WI38 (cell line): ENCODE data around the gene TMEM131.
"Not testable (repeated sequence)": the region's sequence is repeated elsewhere in the genome, so short reads cannot be mapped to it uniquely, and the experiment has no call there.

ENCODE experiments used
- H3K4me3 ChIP-seq: 2 replicates; pipeline ENCODE4 v1.5.1; 2011; ENCODE audit warnings: low read depth, mild to moderate bottlenecking, control low read depth, low read length
- TF ChIP-seq, protein P1 (sequence below): IDR thresholded peaks from 2 replicates; pipeline ENCODE4 v1.5.1; 2012; ENCODE audit warnings: low read depth, mild to moderate bottlenecking, control low read depth, low read length

TMEM131 gene

DNA sequence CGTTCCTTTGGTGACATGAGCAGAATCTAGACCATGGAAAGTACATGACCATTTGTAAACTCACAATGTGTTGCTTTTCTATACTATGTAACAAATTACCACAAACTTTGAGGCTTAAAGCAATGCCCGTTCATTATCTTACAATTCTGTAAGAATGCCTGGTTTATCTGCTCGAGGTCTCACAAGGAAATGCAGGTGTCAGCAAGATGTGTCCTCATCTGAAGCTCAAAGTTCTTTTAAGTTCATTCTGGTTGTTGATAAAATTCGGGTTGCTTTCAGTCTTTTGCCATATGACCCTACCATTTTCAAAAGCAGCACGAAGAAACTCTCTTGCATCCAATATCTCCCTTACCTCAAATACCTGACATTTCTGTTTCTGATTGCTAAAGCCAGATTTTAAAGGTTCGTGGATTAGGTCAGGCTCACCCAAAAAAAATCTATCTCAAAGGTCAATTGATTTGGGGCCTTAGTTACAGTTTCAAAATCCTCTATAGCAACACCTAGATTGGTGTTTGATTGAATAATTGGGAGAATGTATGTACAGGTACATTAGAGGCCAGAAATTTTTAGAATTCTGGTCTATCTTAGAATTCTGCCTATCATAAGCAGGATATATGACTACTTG, 125.9 kb downstream of the TMEM131 start:
- TF ChIP-seq, protein P1, sequence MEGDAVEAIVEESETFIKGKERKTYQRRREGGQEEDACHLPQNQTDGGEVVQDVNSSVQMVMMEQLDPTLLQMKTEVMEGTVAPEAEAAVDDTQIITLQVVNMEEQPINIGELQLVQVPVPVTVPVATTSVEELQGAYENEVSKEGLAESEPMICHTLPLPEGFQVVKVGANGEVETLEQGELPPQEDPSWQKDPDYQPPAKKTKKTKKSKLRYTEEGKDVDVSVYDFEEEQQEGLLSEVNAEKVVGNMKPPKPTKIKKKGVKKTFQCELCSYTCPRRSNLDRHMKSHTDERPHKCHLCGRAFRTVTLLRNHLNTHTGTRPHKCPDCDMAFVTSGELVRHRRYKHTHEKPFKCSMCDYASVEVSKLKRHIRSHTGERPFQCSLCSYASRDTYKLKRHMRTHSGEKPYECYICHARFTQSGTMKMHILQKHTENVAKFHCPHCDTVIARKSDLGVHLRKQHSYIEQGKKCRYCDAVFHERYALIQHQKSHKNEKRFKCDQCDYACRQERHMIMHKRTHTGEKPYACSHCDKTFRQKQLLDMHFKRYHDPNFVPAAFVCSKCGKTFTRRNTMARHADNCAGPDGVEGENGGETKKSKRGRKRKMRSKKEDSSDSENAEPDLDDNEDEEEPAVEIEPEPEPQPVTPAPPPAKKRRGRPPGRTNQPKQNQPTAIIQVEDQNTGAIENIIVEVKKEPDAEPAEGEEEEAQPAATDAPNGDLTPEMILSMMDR = no peak
- peak overlapping the region; percentile 30 for H3K4me3 ChIP-seq

DNA sequence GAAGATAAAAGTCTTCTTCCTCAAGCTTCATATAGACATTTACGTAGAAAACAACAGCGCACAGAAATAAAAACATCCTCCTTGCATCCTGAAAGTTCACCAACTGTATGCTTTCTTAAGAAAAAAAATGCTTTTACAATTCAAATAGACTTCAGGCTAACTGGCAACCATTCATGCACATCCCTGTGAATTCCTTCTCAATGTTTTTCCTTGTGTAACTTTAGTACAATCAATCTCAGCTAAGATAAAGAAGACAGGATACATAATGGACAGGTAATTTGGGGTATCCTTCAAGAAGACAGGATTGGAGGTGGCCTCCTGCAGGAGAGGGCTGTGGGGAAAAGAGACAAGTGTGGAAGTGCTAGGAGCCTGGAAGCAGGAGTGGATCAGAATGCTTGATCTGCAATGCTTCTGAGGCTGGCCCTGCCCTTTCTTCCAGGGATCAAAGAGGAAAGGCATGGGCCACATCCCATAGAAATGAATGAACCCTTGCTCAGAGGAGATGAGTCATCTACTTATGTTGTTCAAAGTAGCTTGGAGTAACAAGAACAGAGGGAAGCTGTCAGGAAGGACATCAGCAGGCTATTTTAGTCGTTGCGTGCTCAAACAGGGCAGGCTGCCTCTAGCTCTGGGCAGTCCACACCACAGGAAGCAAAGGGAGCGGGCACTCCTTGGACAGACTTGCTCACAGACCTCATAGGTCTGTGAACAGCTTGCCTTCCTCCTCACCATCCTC, 126.6 kb downstream of the TMEM131 start:
- TF ChIP-seq, protein P1 = no peak
- H3K4me3 ChIP-seq = peak overlapping the region; percentile 30

DNA sequence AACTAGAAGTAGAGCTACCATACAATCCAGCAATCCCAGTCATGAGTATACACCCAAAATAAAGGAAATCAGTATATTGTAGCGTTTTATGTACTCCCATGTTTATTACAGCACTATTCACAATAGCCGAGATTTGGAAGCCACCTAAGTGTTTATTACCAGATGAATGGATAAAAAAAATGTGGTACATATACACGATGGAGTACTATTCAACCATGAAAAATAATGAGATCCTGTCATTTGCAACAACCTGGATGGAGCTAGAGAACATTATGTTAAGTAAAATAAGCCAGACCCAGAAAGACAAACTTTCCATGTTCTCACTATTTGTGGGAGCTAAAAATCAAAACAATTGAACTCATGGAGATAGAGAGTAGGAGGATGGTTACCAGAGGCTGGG, 131.9 kb downstream of the TMEM131 start:
- H3K4me3 ChIP-seq = no peak overlapping the region
- TF ChIP-seq, protein P1 = no peak

DNA sequence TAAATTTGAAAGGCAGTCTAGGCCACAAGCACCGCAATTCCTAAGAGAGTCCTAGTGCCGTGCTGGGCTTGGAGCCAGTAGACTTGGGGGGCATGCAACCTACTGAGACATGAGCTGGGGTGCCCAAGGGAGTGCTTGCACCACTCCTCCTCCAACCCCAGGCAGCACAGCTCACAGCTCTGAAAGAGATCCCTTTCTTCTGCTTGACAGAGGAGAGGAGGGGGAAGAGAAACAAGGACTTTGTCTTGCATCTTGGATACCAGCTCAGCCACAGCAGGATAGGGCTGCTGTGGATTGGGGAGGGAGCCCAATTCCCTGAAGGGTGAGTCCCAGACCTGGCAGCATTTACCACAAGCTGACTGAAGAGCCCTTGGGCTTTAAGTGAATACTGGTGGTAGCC, 134.6 kb downstream of the TMEM131 start:
- no peak overlapping the region for H3K4me3 ChIP-seq
- TF ChIP-seq, protein P1 = no peak

DNA sequence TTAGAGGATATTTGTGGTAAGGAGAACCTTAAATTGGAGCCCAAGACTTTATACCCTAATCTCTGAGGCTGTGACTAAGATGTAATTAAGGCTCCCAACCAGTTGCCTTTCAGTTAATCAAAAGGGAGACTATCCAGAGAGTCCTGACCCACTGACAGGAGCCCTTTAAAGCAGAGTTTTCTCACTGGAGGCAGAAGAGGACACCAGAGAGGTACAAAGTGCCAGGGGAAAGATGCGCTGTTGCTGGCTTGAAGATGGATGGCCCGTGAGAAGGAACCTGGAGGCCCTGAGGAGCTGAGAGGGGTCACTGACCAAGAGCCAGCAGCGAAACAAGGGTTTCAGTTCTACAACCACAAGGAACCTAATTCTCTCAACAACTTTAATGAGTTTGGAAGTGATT, 137.3 kb downstream of the TMEM131 start:
- no peak overlapping the region for H3K4me3 ChIP-seq
- TF ChIP-seq, protein P1 = no peak

DNA sequence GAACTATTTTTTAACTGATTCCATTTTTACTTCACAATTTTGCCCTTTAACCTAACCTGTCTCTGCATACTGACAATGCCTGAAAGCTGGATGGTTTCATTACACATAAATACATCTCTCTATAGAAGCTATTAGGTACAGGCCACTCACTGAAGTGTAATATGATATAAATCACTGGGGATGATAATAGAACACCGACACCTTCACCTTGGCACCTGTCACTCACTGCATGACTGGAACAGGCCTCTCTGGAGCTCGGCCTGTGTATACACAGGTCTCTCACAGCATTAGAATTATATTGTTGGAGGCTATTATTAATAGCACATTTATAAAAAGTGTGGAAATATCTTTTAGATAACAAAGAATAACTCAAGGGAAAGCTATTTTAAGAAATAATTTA, 138.2 kb downstream of the TMEM131 start:
- TF ChIP-seq, protein P1 = no peak
- no peak overlapping the region for H3K4me3 ChIP-seq

DNA sequence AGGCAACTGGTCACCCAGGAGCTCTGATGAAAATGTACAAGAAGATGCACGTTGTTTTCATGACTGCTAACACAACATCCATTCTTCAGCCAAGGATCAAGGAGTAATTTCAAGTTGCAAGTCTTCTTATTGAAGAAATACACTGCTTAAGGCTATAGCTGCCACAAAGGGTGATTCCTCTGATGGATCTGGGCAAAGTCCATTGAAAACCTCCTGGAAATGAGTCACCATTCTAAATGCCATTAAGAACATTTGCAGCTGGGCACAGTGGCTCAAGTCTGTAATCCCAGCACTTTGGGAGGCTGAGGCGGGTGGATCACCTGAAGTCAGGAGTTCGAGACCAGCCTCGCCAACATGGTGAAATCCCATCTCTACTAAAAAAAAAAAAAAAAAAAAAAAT, 142.7 kb downstream of the TMEM131 start:
- not testable (repeated sequence) for H3K4me3 ChIP-seq
